HG03039 (cell line): Measurements from ENCODE around the gene ACKR3.

Experiments
- ATAC-seq: cut with Tn5 transposase; IDR thresholded peaks from one replicate; pipeline ENCODE4 v1.9.1; 2021; ENCODE audit warnings: mild to moderate bottlenecking, moderate library complexity; ENCODE audit not compliant: unreplicated experiment

The ACKR3 gene

DNA sequence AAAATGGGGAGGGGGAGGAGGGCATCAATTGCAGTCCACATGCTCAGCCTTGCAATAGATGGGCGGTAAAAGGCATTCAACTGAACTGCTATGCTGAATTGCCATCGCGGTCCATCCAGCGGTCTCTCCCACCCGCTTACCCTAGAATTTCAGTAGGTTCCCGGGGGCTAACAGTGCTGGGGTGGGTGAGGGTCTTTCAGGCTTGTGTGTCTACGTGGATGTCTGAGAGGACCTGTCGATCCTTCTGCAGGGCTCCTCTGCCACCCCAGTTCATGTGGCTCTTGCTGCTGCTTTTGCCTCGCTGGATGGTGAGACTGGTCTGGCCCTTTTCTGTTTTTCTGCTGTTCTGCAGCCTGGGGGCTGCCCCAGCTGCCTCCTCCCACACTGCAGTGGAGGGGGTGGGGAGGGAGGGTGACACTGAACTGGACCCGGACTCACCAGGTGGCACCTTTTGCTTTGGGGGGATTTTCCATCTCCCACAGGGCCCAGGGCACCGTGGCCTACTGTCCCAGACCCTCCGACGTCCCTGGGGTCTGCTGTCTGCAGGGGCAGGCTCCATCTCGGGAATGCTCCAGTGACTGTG lies 14.1 kb downstream of the ACKR3 start:
- ATAC-seq = no peak

DNA sequence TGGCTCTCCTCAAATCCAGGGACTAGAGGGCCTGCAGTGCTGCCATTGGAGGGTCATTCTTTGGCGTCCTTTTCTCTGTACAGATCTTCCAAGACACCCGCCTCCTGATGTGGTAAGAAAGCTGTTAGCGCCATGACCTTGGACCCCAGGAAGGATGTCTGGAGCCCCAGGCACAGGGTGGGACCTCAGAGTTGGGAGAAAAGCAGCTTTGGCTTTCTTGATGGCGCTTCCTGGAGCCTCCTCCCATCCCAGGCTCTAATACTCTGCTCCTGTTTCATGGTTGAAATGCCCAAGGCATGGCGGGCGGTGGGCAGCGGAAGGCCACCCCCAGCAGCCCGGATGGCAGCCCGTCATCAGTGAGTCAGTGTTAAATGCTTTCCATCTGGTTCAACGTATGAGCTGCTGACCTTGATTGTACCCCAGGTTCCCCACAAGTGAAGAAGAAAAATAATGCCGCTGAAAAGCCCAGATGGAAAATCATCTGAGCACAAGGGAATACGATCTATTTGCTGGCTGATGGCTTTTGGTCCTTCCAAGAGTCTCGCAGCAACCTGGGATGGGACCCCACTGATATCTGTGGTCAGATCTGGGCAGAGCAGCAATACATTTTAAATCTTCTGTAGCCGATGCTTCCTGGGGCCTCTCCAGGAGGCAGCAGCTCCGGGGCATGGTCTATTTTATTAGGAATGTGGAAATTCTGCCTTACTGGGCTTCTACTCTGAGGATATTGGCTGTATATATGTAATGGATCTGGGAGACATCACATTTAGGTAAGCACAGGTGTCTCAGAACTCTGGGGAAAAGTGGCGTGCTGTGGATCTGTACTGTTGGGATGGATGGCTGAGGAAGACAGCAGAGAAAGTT lies 15.1 kb downstream of the ACKR3 start:
- no peak for ATAC-seq

DNA sequence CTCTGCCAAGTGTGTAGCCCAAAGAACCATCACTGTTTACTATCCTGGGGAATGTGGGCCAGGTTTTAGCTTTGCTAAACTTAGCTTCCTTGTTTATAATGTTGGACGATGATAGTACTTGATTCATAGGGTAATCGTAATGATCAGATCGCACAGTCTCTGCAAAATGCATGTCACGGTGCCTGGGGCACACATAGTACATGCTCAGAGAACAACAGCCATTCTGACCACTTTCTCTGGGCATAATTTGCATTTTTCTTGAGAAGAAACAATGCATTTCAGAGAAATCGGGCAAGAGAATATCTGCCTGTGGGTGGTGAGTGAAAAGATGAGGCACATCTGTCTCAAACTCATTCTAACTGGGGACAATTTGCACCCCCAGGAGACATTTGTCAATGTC lies 16.3 kb downstream of the ACKR3 start:
- ATAC-seq = no peak

DNA sequence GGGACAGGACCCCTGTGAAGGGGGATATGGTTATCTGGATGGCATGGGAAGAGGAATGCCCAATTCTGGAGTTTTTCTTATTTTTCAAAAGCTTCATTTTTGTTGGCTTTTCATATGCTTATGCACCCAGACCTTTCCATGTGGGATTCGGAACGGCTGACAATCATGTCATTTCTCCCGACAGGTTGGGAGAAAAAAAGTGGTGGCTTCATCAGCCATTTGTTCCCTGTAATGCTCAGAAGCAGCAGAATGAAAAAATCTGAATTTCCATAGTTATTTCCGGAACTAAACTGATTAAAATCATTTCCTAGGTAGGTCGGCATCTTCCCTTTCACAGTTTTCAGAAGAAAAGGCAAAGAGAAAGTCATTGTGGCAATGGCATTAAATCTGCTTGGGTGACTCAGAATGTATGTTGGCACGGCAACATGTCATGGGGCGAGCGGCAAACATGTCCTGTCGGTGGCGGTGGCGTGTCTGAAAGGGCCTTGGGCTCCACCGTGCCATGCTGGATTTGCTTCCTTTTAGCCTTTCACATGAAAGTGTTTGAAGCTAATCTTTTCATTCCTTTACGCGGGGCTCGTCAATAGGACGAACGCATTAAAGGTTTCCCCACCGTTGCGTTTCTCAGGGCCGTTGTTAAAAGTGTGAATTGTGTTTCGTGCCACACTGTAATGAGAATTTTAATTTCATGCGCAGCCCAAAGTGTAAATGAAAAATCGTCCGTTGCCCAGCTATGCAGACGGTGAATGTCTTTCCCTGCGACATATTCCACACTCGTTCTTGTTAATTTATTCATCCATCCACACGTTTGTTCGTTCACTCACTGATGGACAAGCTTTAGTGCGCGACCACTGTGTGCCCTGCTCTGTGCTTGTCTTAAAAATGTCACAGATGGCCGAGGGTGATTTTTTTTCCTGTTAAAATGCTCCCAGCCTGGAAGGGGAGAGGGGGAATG lies 18.5 kb downstream of the ACKR3 start:
- no peak for ATAC-seq

DNA sequence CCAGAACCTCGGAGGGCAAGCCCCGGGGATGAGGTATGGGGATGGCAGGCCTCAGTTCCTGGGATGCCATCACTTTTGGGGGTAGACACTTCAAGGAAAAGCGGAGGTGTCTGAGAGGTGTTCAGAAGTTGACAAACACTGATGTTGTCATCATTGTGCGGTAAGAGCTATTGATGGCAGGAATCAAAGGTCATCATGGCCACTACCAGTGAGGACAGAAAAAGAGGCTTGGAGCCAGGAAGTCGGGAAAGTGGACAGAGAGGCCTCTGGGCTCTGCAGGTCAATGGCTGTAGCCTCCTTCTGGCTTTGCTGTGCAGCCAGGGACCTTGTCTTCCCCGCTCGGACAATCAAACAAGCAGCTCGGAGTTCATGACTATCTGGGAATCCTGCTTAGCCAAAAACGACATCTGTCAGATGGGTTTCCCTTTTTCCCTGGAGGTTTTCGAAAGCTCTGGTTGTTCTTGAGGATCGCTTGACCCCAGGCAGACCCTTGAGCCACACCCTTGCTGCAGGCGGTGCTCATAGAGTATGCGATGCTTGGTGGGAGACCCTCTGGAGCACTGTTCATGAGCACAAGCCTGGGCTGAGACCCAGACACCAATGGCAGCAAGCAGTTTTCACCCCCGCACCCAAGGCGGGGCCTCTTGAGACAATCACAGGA lies 19.4 kb downstream of the ACKR3 start:
- no peak for ATAC-seq

DNA sequence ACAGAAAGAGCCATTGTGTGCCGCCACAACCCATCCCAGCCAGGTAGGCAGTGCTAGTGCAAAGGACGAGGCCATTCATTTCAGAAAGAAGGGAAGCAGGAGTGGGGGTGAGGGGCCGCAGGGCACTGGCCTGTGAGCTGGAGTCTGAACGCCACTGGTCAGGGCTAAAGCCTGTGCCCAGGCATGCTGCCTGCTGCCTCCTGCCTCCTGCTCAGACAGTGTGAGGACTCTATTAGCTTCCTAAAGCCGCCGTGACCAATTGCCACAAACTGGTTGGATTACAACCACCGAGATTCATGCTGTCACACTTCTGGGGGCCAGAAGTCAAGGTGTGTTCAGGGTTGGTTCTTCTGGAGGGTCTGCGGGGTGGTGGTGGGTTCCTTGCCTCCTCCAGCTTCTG lies 21.2 kb downstream of the ACKR3 start:
- ATAC-seq = no peak

DNA sequence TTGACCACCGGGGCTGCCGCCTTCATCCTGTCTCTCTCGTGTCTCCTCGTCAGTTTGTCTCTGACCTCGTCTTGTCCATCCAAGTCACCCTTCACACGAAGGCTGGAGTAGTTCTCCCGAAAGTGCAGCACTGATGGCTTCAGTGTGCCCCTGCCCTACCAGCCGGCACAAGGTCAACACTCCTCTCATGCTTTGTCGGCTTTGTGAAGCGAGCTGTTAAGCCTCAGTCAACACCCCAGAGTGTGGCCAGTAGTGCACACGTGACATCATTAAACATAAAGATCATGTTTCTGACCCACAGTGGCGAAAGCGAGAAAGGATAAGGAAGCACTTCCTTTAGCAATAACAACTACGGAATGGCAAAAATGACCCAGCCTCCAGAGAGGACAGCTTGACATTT lies 23.2 kb downstream of the ACKR3 start:
- ATAC-seq = no peak

DNA sequence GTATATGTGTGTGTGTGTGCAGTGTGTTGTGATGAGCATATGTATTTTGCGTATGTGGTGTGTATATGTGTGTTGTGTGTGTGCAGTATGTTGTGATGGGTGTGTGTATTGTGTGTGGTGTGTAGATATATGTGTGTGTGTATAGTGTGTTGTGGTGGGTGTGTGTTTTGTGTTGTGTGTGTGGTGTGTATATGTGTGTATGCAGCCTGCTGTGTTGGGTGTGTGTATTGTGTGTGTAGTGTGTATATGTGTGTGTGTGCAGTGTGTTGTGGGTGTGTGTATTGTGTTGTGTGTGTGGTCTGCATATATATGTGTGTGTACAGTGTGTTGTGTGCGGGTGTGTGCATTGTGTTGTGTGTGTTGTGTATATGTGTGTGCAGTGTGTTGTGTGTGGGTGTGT lies 23.9 kb downstream of the ACKR3 start:
- no peak for ATAC-seq

DNA sequence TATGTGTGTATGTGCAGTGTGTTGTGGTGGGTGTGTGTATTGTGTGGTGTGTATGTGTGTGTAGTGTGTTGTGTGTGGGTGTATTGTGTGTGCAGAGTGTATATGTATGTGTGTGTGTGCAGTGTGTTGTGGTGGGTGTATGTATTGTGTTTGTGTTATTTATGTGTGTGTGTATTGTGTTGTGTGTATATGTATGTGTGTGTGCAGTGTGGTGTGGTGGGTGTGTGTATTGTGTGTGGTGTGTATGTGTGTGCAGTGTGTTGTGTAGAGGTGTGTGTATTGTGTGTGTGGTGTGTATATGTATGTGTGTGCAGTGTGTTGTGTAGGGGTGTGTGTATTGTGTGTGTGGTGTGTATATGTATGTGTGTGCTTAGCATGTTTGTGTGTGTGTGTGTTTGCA lies 24.3 kb downstream of the ACKR3 start:
- no peak for ATAC-seq

DNA sequence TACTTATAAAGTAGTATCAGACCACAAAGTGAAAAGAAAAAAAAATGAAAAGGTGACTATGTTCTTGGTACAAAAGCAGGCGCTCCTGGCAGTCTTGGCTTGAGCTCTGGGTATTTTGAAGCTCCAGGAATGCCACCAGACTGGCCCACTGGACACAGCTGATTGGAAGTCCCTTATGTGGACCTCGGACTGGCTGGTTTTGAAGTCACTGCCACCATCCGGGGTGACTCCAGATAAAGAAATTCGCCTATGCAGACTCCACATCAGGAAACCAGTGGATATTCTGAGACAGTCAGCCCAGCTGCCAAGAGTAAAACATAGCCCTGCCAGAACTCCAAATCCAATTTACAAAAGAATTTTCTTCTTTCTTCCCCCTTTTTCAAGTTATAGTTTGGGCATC lies 28.0 kb downstream of the ACKR3 start:
- ATAC-seq = no peak

DNA sequence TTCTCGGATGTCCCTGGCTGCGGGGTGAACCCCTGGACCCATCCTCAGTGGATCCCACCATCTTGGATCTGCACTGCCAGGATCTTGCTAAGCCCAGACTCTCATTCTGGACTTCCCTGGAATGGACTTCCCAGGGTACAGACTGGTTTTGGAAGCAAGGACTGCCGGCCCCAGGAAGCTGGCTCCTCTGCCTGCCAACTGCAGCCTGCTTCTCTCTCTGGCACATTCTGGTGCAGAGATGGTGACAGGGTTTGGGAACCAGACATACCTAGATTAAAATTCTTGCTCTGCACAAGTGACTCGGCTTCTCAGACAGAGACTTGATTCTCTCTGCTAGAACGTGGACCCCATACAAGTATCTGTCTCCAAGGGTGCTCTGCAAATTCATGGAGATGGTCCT lies 29.4 kb downstream of the ACKR3 start:
- no peak for ATAC-seq

DNA sequence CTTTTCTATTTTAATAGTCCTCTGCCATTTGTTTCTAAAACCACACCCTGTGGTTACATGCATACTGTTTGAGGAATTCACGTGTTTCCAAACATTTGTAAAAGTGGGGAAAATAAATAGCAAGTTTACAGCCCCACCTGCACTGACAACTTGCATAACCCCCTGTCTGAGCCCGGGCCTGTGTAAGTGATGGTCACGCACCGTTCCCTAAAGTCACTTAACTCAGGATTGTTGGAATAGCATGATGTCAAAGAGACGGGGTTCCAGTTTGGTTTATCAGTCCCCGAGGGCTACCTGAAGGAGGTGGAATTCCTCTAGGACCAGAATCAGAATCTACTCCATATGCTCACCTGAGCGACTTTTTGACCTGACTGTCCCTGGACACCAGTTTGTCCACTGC lies 30.5 kb downstream of the ACKR3 start:
- ATAC-seq = no peak

DNA sequence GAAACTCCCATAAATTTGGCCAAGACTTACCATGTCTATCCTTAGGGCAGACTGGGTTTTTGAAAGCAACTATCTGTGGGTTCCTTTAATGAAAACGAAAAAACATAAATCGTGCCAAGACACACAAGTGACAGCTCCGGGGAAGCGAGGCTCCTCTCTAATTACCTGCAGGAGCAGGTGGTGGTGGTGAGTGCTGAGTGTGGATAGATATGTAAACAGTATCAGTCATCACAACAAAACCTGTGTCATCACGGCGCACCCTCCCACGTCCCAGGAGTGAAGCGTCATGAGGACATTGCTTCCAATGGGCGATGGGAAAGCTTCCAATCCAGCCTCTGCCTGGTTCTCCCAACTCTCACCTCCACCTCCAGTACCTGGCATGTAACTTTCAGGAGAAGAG lies 31.3 kb downstream of the ACKR3 start:
- no peak for ATAC-seq

DNA sequence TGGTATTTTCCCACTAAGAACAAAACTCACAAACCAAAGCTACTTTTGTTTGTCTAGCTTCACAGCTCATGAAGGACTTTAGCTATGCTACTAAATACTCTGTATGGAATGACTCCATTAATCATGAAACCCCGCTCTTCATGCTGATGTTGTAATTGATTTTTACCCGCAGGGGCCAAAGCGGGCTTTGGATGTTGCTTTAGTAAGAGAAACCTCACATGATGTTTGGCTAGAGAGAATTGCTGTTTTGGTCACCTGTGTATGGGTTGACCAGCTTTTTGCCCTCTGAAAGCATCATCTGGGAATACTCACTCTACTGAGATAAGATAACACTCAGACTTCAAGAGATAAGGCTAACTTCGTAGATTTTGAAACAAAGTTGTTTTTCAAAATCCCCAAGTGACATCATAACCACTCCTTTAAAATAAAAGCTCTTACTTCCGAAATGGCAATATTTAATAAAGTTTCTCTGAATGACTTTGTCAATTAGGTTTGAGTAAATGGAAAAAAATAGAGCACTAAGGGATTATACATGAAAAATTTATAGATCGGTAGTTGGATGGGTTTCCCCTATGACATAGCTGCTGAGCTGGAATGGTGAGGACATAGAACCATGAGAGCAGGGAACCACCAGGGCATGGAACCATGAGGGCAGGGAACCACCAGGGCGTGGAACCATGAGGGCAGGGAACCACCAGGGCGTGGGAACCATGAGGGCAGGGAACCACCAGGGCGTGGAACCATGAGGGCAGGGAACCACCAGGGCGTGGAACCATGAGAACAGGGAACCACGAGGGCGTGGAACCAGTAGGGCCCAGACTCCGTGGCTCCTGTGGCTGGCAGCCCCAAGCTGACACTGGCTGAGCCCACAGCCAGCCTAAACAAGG lies 31.9 kb downstream of the ACKR3 start:
- no peak for ATAC-seq

DNA sequence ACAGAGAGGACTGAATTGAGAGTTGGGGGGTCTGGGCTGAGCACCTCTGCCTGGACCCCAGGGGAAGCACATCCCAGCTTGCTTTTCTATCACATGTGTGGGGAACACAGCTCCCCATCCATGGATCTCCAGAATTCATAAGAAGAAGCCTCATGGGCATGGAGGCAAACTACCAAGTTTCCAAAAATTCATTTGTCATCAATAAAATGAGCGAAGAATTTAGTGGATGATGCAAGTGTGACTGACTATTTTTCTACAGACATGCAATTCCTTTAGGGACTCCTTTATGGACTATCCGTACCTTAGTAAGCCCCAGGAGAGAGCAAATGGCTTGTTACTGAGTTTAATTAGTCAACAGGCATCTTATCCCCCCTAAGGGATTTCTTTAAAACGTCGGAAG lies 33.1 kb downstream of the ACKR3 start:
- no peak for ATAC-seq

DNA sequence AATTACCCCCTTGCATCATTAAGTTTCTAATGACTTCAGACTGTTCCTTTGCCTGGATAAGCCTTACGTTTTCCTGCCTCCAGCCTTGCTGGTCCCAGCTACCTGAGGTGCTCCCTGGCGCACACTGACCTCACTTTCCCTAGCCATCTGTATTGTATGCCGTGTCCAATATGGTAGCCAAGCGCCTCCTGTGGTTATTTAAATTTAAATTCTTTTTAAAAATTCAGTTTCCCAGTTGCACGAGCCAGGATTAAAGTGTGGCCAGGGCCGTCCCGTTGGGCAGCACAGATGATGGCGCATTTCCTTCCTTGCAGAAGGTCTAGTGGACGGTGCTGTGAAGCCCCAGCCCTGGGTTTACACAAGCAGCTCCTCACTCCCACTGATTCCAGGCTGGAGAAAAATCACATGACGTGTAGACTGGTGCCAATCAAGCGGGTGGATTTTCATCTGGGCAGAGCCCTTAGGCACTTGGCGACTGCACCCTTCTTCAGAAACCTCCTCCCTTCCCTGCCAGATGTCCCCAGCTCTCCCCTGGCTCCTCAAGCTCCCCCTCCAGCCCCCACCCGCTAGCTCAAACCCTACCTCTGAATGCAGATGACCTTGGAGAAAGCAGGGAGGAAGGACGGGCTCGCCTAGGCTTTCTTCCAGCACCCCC lies 33.9 kb downstream of the ACKR3 start:
- ATAC-seq = no peak

DNA sequence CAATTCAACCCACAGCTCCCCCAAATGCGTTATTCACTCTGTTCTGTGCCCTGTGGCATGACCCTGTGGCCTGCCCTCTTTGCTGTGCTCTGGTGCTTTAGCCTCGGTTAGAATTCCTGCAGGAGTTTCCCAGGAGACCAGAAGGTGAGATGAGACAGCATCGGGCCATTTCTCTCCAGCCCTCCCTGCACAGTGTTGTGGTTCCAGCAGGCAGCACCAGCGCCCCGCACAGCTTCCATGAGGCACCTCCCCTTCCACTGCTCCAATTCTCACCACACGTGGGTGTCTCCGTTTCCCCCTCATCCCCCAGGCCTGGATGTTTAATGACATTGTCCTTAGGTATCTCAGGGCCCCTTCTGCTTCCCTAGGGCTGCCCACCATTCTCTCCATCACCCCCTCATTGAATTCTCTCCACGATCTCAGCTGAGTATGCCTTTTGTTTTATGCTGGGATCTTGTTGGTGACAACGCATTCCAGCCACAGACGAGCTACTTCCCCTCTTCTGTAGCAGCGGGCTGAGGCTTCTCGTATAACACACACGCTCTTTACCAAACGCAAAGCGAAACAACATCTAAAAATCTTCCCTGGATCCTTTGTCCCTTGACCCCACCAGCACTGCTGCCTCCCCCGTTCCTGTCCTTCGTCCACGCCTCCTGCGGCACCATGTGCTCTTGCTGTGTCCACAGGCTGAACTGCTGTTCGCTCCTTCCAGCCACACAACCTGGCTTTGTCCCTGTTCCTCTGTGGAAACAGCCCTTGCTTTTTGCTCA lies 35.1 kb downstream of the ACKR3 start:
- no peak for ATAC-seq

DNA sequence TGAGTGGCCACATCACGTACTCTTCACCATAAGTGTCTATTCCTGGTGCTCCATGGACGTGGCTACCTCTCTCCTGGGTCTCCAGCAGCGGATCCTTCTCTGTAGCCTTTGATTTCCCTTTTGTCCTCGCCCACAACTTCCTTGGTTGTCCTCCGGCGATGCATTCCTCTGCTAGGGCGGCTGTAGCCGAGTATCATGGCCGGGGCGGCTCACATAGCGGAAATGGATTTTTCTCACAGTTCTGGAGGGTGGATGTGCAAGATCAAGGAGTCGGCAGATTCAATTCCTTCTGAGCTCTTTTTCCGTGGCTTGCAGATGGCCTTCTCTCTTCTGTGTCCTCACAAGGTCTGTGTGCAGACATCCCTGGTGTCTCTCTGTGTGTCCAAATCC lies 35.7 kb downstream of the ACKR3 start:
- no peak for ATAC-seq

DNA sequence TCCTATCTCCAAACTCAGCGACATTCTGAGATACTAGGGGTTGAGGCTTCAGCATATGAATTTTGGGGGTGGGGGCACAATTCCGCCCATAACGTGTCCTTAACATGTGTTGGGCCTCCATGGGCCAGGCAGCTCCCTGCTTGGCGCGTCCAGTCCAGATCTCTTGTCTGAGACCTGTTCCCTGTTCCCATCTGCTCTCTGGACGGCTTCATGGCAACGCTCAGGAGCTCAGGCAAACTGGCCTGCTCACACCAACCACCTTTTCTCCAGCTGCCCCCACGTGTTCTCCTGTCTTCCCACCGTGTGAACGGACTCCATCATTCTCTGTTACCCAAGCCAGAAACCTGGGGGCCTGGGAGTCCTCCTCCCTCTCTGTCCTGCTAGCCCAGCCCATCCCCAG lies 36.4 kb downstream of the ACKR3 start:
- ATAC-seq = no peak
